Esophagus squamous epithelium (tissue), 5 donors: ENCODE results near the gene DCC. TPM values are rescaled to one million over a fixed set of nuclear protein-coding genes. Genes with fewer than 3 reads are reported as not detected.
A peak's percentile ranks its signal among the peaks of the same experiment; 100 is the strongest.

ENCODE experiments used
- DNase-seq: peaks from one replicate; lab custom pipeline; 2025; lab: John Stamatoyannopoulos, UW
- H3K27ac ChIP-seq, 4 donors: fragments of 200-600 bp; sonication (generic); one replicate each; pipeline ENCODE4 v1.5.1; 2016 to 2019; ENCODE audit warnings: mild to moderate bottlenecking in 1 of 4
- H3K27me3 ChIP-seq, 4 donors: fragments of 200-600 bp; sonication (generic); 1 replicate in 3 of 4; 2 replicates in 1 of 4; pipeline versions ENCODE4 v1.5.1 to v1.6.0; 2017 to 2021; ENCODE audit warnings: antibody characterized with exemption in 1 of 4
- H3K36me3 ChIP-seq, 3 donors: fragments of 200-600 bp; sonication (generic); one replicate each; pipeline ENCODE4 v1.5.1; 2016 to 2019
- H3K4me1 ChIP-seq, 3 donors: fragments of 200-600 bp; sonication (generic); one replicate each; pipeline ENCODE4 v1.5.1; 2017 to 2019
- H3K4me3 ChIP-seq, 4 donors: fragments of 200-600 bp; sonication (generic); 1 replicate in 3 of 4; 2 replicates in 1 of 4; pipeline ENCODE4 v1.5.1; 2016 to 2019; ENCODE audit warnings: mild to moderate bottlenecking in 2 of 4, moderate library complexity in 1 of 4
- H3K9me3 ChIP-seq, 3 donors: fragments of 200-600 bp; sonication (generic); one replicate each; pipeline ENCODE4 v1.5.1; 2016 to 2019
- CTCF ChIP-seq, 6 experiments: fragments of 450-650 bp in 4 of 6; fragments of 200-600 bp in 2 of 6; sonication (generic) in 2 of 6; IDR thresholded peaks; one replicate each; pipeline ENCODE4 v1.5.1; 2016 to 2019; ENCODE audit warnings: antibody characterized with exemption in 6 of 6, mild to moderate bottlenecking in 4 of 6, moderate library complexity in 4 of 6
- POLR2A ChIP-seq, 4 donors: fragments of 450-650 bp; IDR thresholded peaks; one replicate each; pipeline ENCODE4 v1.6.1; 2017; ENCODE audit warnings: antibody characterized with exemption in 4 of 4, mild to moderate bottlenecking in 4 of 4, moderate library complexity in 3 of 4
- WGBS, 2 donors: methylation state at CpG; one replicate each; pipeline ENCODE4 v1.1.5; 2018; 5-methylcytosine and 5-hydroxymethylcytosine counted together
- intact Hi-C: fragments of 100-400 bp; cut with DNase I; formaldehyde crosslinking; loops from one replicate; pipeline ENCODE4 v1.15.0; 2022
- total RNA-seq, 4 donors: library from RNA; depleted of rRNA; stranded (reverse); fragments of >200 nt; gene quantifications; one replicate each; pipeline ENCODE4 v1.1.0, GENCODE V29; 2016
- donor health status: DM: yes; HTN: yes; CAD: no.

Gene DCC
- total RNA-seq, 4 donors from 2014 or later = 0.06 to 0.95 TPM; not detected in 2

DNA sequence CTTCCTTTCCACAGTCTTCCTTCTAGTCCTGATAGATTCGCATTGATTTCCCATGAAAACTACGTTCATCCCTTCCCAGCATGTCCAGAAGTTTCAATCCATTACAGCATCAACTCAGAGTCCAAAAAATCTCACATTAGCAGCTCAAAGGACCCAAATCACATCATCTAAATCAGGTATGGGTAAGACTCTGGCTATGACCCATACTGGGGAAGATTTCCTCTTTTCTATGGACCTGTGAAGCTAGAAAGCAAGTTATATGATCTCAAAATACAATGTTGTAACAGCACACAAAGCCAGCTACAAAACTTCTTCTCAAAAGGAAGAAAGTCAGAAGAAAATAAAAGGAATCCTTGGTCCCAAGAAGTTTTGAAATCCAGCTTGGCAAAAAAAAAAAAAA, 5.7 kb upstream of the DCC start:
- intact Hi-C loops = no loop called here
- no peak for DNase-seq
- Histone ChIP-seq H3K36me3 (no peaks in the 10 kb centered on the region), H3K27me3 (peaks cover 0 to 10% (median 1%) of the 10 kb centered on the region in 4 donors), H3K4me1 (no peaks in the 10 kb centered on the region), H3K9me3 (no peaks in the 10 kb centered on the region), H3K4me3 (no peak overlapping the region), H3K27ac (no peak overlapping the region)
- TF ChIP-seq CTCF (IDR thresholded peaks at IDR 0.05) = no peak
- TF ChIP-seq POLR2A (IDR thresholded peaks at IDR 0.05) = no peak
- 54 to 58% methylated on average over 2 of the region's 2 CpGs for WGBS, 2 donors

DNA sequence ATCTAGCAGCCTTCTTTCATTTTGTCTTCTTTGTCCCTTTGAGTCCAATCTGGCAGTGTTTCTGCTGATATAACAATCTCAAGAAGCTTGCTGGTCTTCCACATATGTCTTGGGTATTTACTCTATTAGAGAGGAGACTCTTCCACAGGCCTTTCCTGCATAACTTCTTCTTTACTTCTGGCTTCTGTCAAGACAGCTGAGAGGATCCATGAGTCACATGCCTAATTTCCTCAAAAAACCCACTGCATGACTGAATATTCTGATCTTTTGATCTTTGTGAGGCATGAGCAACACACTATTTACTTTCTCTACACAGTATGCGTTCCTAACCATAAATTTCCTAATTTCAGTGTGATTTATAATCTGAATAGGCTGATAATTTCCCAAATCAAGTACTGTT, 5.1 kb upstream of the DCC start:
- intact Hi-C loops = no loop called here
- 41 to 60% methylated on average over 1 of the region's 1 CpG for WGBS, 2 donors
- H3K27me3 ChIP-seq = peaks cover 0 to 16% (median 1%) of the 10 kb centered on the region in 4 donors
- H3K36me3 ChIP-seq = no peaks in the 10 kb centered on the region
- no peaks in the 10 kb centered on the region for H3K9me3 ChIP-seq
- no peak overlapping the region for H3K4me3 ChIP-seq
- TF ChIP-seq POLR2A (IDR thresholded peaks at IDR 0.05) = no peak
- TF ChIP-seq CTCF (IDR thresholded peaks at IDR 0.05) = no peak
- peaks cover 0 to 4% (median 0%) of the 10 kb centered on the region in 3 donors for H3K4me1 ChIP-seq
- H3K27ac ChIP-seq = no peak overlapping the region
- no peak for DNase-seq

DNA sequence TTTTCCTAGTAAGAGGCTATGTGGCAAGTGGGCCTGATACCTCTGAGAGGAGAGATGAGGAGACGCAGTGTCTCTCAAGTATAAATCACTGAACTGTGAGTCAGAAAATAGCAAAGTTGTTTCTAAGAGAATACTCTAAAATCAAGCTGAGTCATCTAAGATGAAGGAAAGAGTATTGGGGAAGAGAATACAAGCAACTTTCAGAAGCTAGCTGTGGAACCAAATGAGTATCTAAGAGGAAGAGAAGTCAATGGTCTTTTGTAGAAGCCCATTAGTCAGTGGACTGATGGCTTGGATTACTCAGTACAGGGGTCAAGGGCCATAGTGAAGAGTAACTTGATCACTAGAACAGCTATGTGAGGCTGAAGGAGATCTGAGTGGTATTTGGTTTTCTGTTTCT, 2.7 kb upstream of the DCC start:
- DNase-seq = no peak
- TF ChIP-seq POLR2A (IDR thresholded peaks at IDR 0.05) (no peak), CTCF (IDR thresholded peaks at IDR 0.05) (no peak)
- H3K9me3 ChIP-seq = no peaks in the 10 kb centered on the region
- peaks cover 0 to 20% (median 0%) of the 10 kb centered on the region in 3 donors for H3K4me1 ChIP-seq
- H3K4me3 ChIP-seq = no peak overlapping the region
- intact Hi-C loops = no loop called here
- H3K27me3 ChIP-seq = peaks cover 0 to 40% (median 1%) of the 10 kb centered on the region in 4 donors
- 85 to 89% methylated on average over 1 of the region's 1 CpG for WGBS, 2 donors
- H3K27ac ChIP-seq = no peak overlapping the region
- no peaks in the 10 kb centered on the region for H3K36me3 ChIP-seq

GRCh38 chr18:52340406-52341102, 557 bp downstream of the DCC start:
- no peaks in the 10 kb centered on the region for H3K9me3 ChIP-seq
- no peak for TF ChIP-seq CTCF (IDR thresholded peaks at IDR 0.05)
- no peak for TF ChIP-seq POLR2A (IDR thresholded peaks at IDR 0.05)
- intact Hi-C loops = loop anchor here (10.0 kb wide), 1 partner anchor 56 kb away; no protein-coding TSS in a partner anchor
- no peak for DNase-seq
- H3K4me3 ChIP-seq = peak overlapping the region in 3 of 4 donors; percentile 2 to 52 (median 27)
- H3K36me3 ChIP-seq = no peaks in the 10 kb centered on the region
- H3K27ac ChIP-seq = no peak overlapping the region
- H3K27me3 ChIP-seq = peaks cover 0 to 50% (median 1%) of the 10 kb centered on the region in 4 donors
- 3 to 15% methylated on average over 20 to 24 of the region's 32 CpGs for WGBS, 2 donors
- H3K4me1 ChIP-seq = peaks cover 0 to 20% (median 0%) of the 10 kb centered on the region in 3 donors

- intact Hi-C loops = loop anchor here (10.0 kb wide), 1 partner anchor 56 kb away; no protein-coding TSS in a partner anchor
- H3K4me3 ChIP-seq = peak overlapping the region in 1 of 4 donors; percentile 27
- peaks cover 0 to 20% (median 0%) of the 10 kb centered on the region in 3 donors for H3K4me1 ChIP-seq
- peaks cover 0 to 50% (median 1%) of the 10 kb centered on the region in 4 donors for H3K27me3 ChIP-seq
- TF ChIP-seq POLR2A (IDR thresholded peaks at IDR 0.05) = no peak
- no peak for DNase-seq
- H3K27ac ChIP-seq = no peak overlapping the region
- 12 to 16% methylated on average over 5 to 7 of the region's 7 CpGs for WGBS, 2 donors
- H3K36me3 ChIP-seq = no peaks in the 10 kb centered on the region
- H3K9me3 ChIP-seq = no peaks in the 10 kb centered on the region
These were observed 1.1 kb downstream of the DCC start for GRCh38 chr18:52341103-52341432.
